GM12801 (cell line): ENCODE measurements around the gene SETBP1.

Source experiments
- TF ChIP-seq, protein P1 (sequence below): IDR thresholded peaks from one replicate; pipeline ENCODE4 v1.5.1; 2011; ENCODE audit warnings: control low read depth; ENCODE audit not compliant: insufficient read length; ENCODE audit errors: extremely low read depth

SETBP1 gene

DNA sequence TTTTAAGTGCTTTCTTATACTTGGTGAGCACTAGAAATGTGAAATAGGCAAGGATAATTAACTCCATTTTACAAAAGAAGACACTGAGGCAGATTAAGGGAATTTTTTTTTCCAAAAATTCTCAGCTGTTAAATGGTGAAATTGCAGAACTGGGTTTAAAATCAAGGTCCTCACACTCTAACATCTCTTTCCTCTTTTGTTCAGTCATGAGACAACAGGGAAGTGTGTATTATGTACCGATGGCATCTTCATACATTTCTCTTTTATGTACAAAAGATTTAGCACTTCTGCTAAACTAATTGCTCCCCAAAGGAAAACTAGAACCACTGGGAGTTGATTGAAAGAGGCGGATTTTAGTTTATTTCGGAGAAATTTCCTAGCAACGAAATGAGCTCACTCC, 203.0 kb downstream of the SETBP1 start:
- TF ChIP-seq, protein P1, sequence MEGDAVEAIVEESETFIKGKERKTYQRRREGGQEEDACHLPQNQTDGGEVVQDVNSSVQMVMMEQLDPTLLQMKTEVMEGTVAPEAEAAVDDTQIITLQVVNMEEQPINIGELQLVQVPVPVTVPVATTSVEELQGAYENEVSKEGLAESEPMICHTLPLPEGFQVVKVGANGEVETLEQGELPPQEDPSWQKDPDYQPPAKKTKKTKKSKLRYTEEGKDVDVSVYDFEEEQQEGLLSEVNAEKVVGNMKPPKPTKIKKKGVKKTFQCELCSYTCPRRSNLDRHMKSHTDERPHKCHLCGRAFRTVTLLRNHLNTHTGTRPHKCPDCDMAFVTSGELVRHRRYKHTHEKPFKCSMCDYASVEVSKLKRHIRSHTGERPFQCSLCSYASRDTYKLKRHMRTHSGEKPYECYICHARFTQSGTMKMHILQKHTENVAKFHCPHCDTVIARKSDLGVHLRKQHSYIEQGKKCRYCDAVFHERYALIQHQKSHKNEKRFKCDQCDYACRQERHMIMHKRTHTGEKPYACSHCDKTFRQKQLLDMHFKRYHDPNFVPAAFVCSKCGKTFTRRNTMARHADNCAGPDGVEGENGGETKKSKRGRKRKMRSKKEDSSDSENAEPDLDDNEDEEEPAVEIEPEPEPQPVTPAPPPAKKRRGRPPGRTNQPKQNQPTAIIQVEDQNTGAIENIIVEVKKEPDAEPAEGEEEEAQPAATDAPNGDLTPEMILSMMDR, result no peak

DNA sequence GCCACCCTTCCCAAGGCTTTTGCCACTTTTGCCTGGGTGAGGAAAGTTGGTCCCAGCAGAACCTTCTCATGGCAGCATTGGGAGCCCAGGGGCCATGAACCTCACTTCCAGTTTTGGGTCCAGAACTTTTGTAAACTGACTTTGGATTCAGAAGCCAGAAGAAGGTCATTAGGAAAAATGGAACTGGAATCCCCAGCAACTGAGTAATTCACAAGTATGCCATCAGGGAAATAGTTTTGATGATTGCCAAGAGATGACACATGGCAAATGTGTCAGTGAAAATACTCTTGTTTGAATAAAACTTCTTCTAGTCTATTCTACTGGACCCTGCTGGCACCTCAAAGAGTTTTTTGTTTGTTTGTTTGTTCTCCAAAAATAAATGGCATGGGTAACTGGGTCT, 203.7 kb downstream of the SETBP1 start:
- TF ChIP-seq, protein P1, result no peak

DNA sequence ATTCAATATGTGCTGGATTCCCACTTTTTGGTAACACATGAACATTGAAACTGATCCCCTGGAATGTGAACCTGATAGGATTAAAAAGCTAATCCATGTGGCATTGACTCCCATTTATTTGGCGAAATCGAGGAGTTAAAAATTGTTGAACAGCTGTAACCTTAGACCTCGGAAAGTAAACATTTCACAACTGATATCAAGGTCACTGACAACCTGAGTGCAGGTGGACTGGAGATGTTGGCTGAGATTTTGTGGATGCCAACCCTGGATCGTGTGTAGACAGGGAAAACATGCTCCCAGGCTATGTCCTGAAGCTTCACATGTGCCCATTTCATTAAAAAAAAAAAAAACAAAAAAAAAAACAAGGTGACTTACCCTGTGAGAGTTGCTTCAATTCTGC, 204.8 kb downstream of the SETBP1 start:
- TF ChIP-seq, protein P1, result no peak

DNA sequence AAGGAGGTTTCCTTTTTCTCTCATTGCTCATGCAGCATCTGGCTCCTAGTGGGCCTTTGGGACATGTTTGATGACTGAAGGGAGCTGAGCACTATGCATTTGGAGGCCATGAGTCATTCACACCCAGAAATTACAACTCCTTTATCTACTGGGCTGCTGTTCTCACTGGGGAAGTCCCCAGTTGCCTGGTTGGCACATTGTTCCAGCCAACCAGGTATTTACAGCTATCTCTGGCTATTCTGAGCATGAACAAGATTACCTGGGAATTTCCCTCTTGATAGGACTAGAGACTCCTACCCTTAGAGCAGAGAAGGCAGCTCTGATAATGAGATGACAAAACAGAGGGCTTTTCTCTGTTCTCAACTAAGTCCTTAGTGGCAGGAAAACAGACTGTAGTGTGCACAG, 206.5 kb downstream of the SETBP1 start:
- TF ChIP-seq, protein P1, result no peak

DNA sequence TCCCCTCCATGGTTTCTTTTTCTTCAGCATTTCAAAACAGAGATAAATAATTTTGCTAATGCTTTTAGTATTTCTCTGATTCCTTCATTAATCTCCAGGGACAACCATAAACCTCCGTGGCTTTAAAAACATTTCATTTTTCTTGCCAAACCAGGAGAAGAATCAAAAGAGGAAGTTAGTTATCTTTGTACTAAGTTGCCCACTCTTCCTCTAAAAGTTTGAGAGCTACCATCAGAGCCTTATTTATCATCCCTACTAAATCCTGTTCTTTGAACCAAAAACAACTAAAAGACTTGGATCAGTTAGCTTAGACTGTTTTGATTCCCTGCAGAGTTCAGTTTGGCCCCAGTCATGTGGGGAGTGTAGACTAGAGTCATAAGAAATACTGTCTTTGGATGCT, 208.4 kb downstream of the SETBP1 start:
- TF ChIP-seq, protein P1, result no peak

DNA sequence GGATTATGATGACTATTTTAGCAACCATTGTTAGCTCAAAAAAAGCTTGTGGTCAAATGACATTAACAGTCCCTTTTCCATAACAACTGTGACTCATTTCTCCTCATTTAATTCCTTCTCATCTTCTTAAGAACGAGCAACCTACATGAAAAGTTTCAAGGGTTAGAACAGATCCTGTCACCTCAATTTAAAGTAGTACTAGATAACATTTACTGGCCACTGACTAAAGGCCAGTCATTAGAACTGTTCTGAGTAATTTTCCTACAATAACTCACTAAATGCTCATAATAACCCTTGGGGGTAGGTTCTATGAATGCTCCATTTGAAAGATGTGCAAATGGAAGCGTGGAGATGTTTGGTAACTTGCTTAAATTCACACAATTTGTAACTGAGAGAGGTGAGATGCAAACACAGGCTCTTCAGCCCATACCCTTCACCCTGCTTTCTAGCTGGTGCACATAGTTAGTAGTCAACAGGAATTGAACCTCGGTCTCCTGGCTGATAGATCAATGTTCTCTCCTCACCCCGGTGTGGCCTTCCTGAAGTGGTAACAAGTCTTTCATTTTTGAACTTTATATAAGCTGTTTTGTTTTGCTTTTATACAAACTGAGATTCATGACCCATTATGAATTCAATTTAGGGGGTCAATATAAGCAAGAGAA, 212.5 kb downstream of the SETBP1 start:
- TF ChIP-seq, protein P1, result no peak

DNA sequence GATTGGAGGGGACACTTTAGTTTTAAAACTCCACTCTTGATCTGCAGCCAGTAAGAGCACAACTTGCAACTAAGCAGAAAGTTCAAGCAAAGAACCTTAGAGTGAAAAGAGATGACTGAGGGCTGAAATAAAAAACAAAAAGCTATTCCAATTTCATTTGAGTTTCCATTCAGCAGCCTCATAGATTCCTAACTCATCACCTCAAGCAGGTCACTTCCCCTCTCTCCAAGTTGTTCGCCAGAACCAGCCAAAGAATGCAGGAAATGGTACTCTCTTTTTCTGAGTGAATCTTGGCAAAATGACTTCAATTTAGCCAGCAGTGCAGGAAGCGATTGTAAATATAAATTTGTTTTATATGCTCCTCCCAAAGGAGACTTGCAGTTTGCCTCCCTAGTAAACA, 213.3 kb downstream of the SETBP1 start:
- TF ChIP-seq, protein P1, result no peak

DNA sequence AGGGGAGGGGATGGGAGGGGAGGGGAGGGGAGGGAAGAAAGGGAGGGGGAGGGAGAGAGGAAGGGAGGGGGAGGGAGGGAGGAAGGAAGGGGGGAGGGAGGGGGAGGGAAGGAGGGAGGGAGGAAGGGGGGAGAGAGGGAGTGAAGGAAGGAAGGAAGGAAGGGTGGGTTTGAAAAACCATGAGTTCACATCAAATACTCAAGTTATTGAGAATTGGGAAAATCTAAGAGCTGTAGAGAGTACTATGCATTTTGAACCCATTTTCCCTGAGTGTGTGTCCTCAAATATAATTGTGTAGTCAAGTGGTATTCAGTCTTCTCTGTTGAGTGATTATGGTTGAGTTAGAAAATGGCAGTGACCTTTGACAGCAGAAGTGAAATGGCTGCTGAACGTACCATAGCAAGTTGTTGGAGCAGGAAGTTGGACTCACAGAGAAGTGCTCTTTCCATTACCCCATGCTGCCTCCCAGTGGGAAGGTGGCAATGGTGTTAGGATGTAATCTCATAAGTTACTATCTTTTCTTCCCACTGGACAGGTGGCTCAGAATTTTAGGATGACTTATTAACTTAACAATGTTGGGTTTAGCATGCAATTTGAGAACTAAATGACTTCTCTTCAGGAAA, 214.6 kb downstream of the SETBP1 start:
- TF ChIP-seq, protein P1, result no peak
